HCT116 (cell line): ENCODE measurements around the gene DERL2. TPM values are rescaled to one million over a fixed set of nuclear protein-coding genes. Genes with fewer than 3 reads are reported as not detected.

Source experiments
- ATAC-seq: fragments of 200-7000 bp; cut with Tn5 transposase; 2 replicates; pipeline ENCODE4 v1.9.1; 2020; ENCODE audit warnings: mild to moderate bottlenecking, moderate library complexity
- BruUV-seq: library from RNA; stranded (reverse); fragments of 400-500 nt; replicated peaks from 2 replicates; lab custom pipeline; 2021; lab: Mats Ljungman, UMichigan
- CTCF ChIA-PET: fragments of 300-600 bp; sonication (Branson Sonifier 250); formaldehyde crosslinking; loops from one replicate; lab custom pipeline; 2021; ENCODE audit warnings: antibody characterized with exemption; lab: Charles Lee
- POLR2A ChIA-PET: fragments of 300-600, 350-600 bp; sonication (Branson Sonifier 250); formaldehyde crosslinking; loops from one replicate; lab custom pipeline; 2021; ENCODE audit warnings: antibody characterized with exemption; lab: Charles Lee
- RAD21 ChIA-PET, 2 experiments: fragments of 300-600 bp; sonication (Branson Sonifier 250); formaldehyde crosslinking; loops; one replicate each; lab custom pipeline; 2023; ENCODE audit warnings: low total read pairs in 2 of 2; ENCODE audit not compliant: uncharacterized antibody in 2 of 2, unreplicated experiment in 2 of 2, low non-redundant PET in 1 of 2; lab: Charles Lee
- DNase-seq: peaks from one replicate; pipeline ENCODE4 v3.0.0-alpha.2; 2010; ENCODE audit warnings: low read depth, low spot score
- H2AFZ ChIP-seq: fragments of 200-600 bp; shearing (Covaris generic), sonication (generic); 2 replicates; pipeline ENCODE4 v1.6.1; 2017; ENCODE audit warnings: low read depth, mixed run types, mixed read lengths, antibody characterized with exemption, low read length; ENCODE audit not compliant: poor library complexity, severe bottlenecking
- H3K27ac ChIP-seq: 2 replicates; pipeline ENCODE4 v1.5.1; 2012; ENCODE audit warnings: low read depth, low read length
- H3K27me3 ChIP-seq: fragments of 200-600 bp; sonication (generic); 2 replicates; pipeline ENCODE4 v1.6.1; 2016; ENCODE audit warnings: mixed run types, low read length, mixed read lengths; ENCODE audit not compliant: insufficient read depth
- H3K36me3 ChIP-seq, 2 experiments: fragments of 200-500 bp in 1 of 2; fragments of 200-600 bp in 1 of 2; sonication (Bioruptor generic) in 1 of 2; sonication (generic) in 1 of 2; 2 replicates each; pipeline versions ENCODE4 v1.5.1 to v1.6.1; 2014 to 2016; ENCODE audit warnings: low read length in 2 of 2, inconsistent platforms in 1 of 2, mixed read lengths in 1 of 2, mixed run types in 1 of 2; ENCODE audit not compliant: insufficient read depth in 2 of 2, control insufficient read depth in 1 of 2
- H3K4me1 ChIP-seq, 2 experiments: fragments of 200-600 bp in 1 of 2; sonication (generic) in 1 of 2; 2 replicates each; pipeline versions ENCODE4 v1.5.1 to v1.6.1; 2012 to 2017; ENCODE audit warnings: low read length in 2 of 2, inconsistent platforms in 1 of 2, mild to moderate bottlenecking in 1 of 2, mixed read lengths in 1 of 2, mixed run types in 1 of 2, moderate library complexity in 1 of 2; ENCODE audit not compliant: insufficient read depth in 2 of 2, control insufficient read depth in 1 of 2
- H3K4me2 ChIP-seq: fragments of 200-600 bp; sonication (generic); 2 replicates; pipeline ENCODE4 v1.6.1; 2017; ENCODE audit warnings: mixed run types, low read length, mixed read lengths
- H3K4me3 ChIP-seq, 2 experiments: fragments of 200-600 bp in 1 of 2; sonication (generic) in 1 of 2; replicated peaks in 1 of 2; 2 replicates each; pipeline ENCODE4 v1.5.1; 2011 to 2016; ENCODE audit warnings: low read length in 2 of 2, control low read depth in 1 of 2, low read depth in 1 of 2, mild to moderate bottlenecking in 1 of 2, mixed read lengths in 1 of 2, mixed run types in 1 of 2
- H3K79me2 ChIP-seq: fragments of 200-600 bp; sonication (generic); 2 replicates; pipeline ENCODE4 v1.6.1; 2017; ENCODE audit warnings: mild to moderate bottlenecking, mixed run types, low read length, moderate library complexity, mixed read lengths; ENCODE audit not compliant: insufficient read depth
- H3K9ac ChIP-seq: fragments of 200-600 bp; sonication (generic); 2 replicates; pipeline ENCODE4 v1.6.1; 2016; ENCODE audit warnings: low read length, mixed read lengths
- H3K9me2 ChIP-seq: fragments of 200-600 bp; sonication (generic), shearing (Covaris generic); 2 replicates; pipeline ENCODE4 v1.6.1; 2017; ENCODE audit warnings: mixed run types, mild to moderate bottlenecking, moderate library complexity; ENCODE audit not compliant: insufficient read depth
- H3K9me3 ChIP-seq, 2 experiments: fragments of 200-500 bp in 1 of 2; fragments of 200-600 bp in 1 of 2; sonication (Bioruptor generic) in 1 of 2; sonication (generic) in 1 of 2; 2 replicates each; pipeline ENCODE4 v1.6.1; 2014 to 2017; ENCODE audit warnings: low read length in 2 of 2, mixed read lengths in 2 of 2, inconsistent platforms in 1 of 2, low read depth in 1 of 2, mild to moderate bottlenecking in 1 of 2, mixed run types in 1 of 2, moderate library complexity in 1 of 2; ENCODE audit not compliant: control insufficient read depth in 1 of 2, insufficient read depth in 1 of 2
- H4K20me1 ChIP-seq: fragments of 200-600 bp; sonication (generic), shearing (Covaris generic); 2 replicates; pipeline ENCODE4 v1.6.1; 2017; ENCODE audit warnings: mixed run types, mild to moderate bottlenecking, moderate library complexity; ENCODE audit not compliant: insufficient read depth
- CEBPB ChIP-seq: IDR thresholded peaks from 2 replicates; pipeline ENCODE4 v1.6.1; 2012; ENCODE audit warnings: low read depth
- EGR1 ChIP-seq: IDR thresholded peaks from 2 replicates; pipeline ENCODE4 v1.6.1; 2012; ENCODE audit warnings: low read depth
- ELF1 ChIP-seq: IDR thresholded peaks from 2 replicates; pipeline ENCODE4 v1.6.1; 2012; ENCODE audit warnings: low read depth, borderline replicate concordance
- FOSL1 ChIP-seq: IDR thresholded peaks from 2 replicates; pipeline ENCODE4 v1.6.1; 2012; ENCODE audit warnings: low read depth
- JUND ChIP-seq: IDR thresholded peaks from 2 replicates; pipeline ENCODE4 v1.6.1; 2012
- POLR2AphosphoS5 ChIP-seq: IDR thresholded peaks from 2 replicates; pipeline ENCODE4 v1.6.1; 2011; ENCODE audit warnings: mild to moderate bottlenecking, low read depth, low read length, moderate library complexity
- RAD21 ChIP-seq: IDR thresholded peaks from 2 replicates; pipeline ENCODE4 v1.6.1; 2012; ENCODE audit warnings: low read depth, mild to moderate bottlenecking
- SIN3A ChIP-seq: IDR thresholded peaks from 2 replicates; pipeline ENCODE4 v1.6.1; 2012; ENCODE audit warnings: low read depth
- SP1 ChIP-seq: IDR thresholded peaks from 2 replicates; pipeline ENCODE4 v1.6.1; 2012; ENCODE audit warnings: low read depth
- SRF ChIP-seq: IDR thresholded peaks from 2 replicates; pipeline ENCODE4 v1.6.1; 2012; ENCODE audit warnings: low read depth
- TCF7L2 ChIP-seq: IDR thresholded peaks from 2 replicates; pipeline ENCODE4 v1.7.0; 2011; ENCODE audit warnings: borderline replicate concordance, inconsistent platforms; ENCODE audit not compliant: insufficient read depth, insufficient read length; ENCODE audit errors: extremely low read depth
- YY1 ChIP-seq: IDR thresholded peaks from 2 replicates; pipeline ENCODE4 v1.6.1; 2011; ENCODE audit warnings: low read length, low read depth, moderate library complexity, mild to moderate bottlenecking; ENCODE audit not compliant: insufficient replicate concordance; ENCODE audit errors: extremely low read depth
- ZFX ChIP-seq: fragments of 450-650 bp; IDR thresholded peaks from 2 replicates; pipeline ENCODE4 v1.6.1; 2017
- ZNF274 ChIP-seq: fragments of 200-500 bp; sonication (Bioruptor generic); IDR thresholded peaks from 2 replicates; pipeline ENCODE4 v1.6.1; 2014; ENCODE audit warnings: mild to moderate bottlenecking, low read depth, low read length, inconsistent platforms
- intact Hi-C: fragments of 100-400 bp; cut with micrococcal nuclease; formaldehyde crosslinking; loops from 2 replicates; pipeline ENCODE4 v1.10.0; 2022
- total RNA-seq: library from RNA; stranded (reverse); gene quantifications from one replicate; pipeline ENCODE4 v1.2.1, GENCODE V29; 2021; ENCODE audit not compliant: unreplicated experiment
- TF ChIP-seq, protein P1 (sequence below): IDR thresholded peaks from 2 replicates; pipeline ENCODE4 v1.6.1; 2011; ENCODE audit warnings: mild to moderate bottlenecking, low read length, moderate library complexity; ENCODE audit not compliant: insufficient replicate concordance; ENCODE audit errors: extremely low read depth
- TF ChIP-seq, protein P2 (sequence below): IDR thresholded peaks from 2 replicates; pipeline ENCODE4 v1.6.1; 2012
- TF ChIP-seq, protein P3 (sequence below): IDR thresholded peaks from 2 replicates; pipeline ENCODE4 v1.6.1; 2012

The DERL2 gene
- total RNA-seq, 1 experiment from 2014 or later = 45.6 TPM

DNA sequence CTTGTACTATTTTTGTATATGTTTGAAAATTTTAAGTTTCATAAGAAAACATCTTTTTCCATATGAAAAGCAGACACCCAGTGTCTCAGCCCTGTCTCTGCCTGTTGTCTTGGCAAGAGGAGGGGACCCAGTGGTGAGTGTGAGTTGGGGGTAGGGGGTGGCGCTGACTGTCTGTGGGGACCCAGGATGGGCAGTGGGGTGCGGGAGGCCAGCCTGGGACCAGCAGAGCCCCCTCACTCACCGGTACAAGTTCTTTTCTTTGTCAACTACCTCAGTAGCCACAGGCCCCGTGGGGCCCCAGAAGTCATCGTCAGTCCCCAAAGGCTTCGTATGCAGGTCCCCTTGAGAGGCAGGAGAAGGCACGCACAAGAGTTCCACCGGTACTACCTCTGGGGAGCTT is 46.6 kb upstream of the DERL2 start:
- Histone ChIP-seq H4K20me1 (no peaks in the 10 kb centered on the region), H3K9me2 (no peaks in the 10 kb centered on the region), H3K4me2 (no peak overlapping the region), H3K36me3 (no peaks in the 10 kb centered on the region), H2AFZ (no peak overlapping the region), H3K9ac (no peak overlapping the region), H3K4me1 (peaks cover 0 to 2% of the 10 kb centered on the region in 2 experiments; a peak in 2 of 4 replicates), H3K27ac (no peak overlapping the region), H3K4me3 (no peak overlapping the region), H3K9me3 (no peaks in the 10 kb centered on the region), H3K27me3 (no peaks in the 10 kb centered on the region), H3K79me2 (no peaks in the 10 kb centered on the region)
- TF ChIP-seq, protein P1, sequence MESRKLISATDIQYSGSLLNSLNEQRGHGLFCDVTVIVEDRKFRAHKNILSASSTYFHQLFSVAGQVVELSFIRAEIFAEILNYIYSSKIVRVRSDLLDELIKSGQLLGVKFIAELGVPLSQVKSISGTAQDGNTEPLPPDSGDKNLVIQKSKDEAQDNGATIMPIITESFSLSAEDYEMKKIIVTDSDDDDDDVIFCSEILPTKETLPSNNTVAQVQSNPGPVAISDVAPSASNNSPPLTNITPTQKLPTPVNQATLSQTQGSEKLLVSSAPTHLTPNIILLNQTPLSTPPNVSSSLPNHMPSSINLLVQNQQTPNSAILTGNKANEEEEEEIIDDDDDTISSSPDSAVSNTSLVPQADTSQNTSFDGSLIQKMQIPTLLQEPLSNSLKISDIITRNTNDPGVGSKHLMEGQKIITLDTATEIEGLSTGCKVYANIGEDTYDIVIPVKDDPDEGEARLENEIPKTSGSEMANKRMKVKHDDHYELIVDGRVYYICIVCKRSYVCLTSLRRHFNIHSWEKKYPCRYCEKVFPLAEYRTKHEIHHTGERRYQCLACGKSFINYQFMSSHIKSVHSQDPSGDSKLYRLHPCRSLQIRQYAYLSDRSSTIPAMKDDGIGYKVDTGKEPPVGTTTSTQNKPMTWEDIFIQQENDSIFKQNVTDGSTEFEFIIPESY = no peak
- TF ChIP-seq FOSL1 (no peak), RAD21 (no peak), CEBPB (no peak), SRF (no peak), SP1 (no peak), YY1 (no peak), EGR1 (no peak)
- TF ChIP-seq, protein P2, sequence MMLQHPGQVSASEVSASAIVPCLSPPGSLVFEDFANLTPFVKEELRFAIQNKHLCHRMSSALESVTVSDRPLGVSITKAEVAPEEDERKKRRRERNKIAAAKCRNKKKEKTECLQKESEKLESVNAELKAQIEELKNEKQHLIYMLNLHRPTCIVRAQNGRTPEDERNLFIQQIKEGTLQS = no peak
- intact Hi-C loops = no loop called here
- ChIA-PET CTCF (no interaction called here), POLR2A (no interaction called here), RAD21 (no interaction called here)
- DNase-seq (no peak), ATAC-seq (no peak)
- BruUV-seq = no TSS peak

DNA sequence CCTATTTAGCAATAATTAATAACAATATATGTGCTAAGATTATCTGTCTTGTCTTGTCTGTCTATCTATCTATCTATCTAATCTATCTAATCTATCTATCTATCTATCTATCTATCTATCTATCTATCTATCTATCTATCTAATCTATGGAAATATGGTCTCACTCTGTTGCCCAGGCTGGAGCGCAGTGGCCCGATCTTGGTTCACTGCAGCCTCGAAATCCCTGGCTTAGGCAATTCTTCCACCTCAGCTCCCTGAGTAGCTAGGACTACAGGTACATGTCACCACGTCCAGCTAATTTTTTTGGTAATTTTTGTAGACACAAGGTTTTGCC is 45.1 kb upstream of the DERL2 start:
- CTCF ChIA-PET = no interaction called here
- DNase-seq = no peak

More for the DNA sequence above, 45.1 kb upstream of the DERL2 start:
- Histone ChIP-seq H3K4me2 (no peak overlapping the region), H3K27ac (no peak overlapping the region), H3K9ac (no peak overlapping the region), H3K36me3 (no peaks in the 10 kb centered on the region), H3K27me3 (no peaks in the 10 kb centered on the region), H3K79me2 (no peaks in the 10 kb centered on the region), H2AFZ (no peak overlapping the region), H4K20me1 (no peaks in the 10 kb centered on the region), H3K9me3 (no peaks in the 10 kb centered on the region), H3K4me1 (peaks cover 12 to 17% of the 10 kb centered on the region in 2 experiments), H3K4me3 (no peak overlapping the region), H3K9me2 (no peaks in the 10 kb centered on the region)
- intact Hi-C loops = no loop called here
- BruUV-seq = no TSS peak
- ChIA-PET RAD21 (no interaction called here), POLR2A (no interaction called here)
- ATAC-seq = no peak
- TF ChIP-seq ELF1 (no peak), POLR2AphosphoS5 (no peak), TCF7L2 (no peak), ZFX (no peak), SIN3A (no peak), EGR1 (no peak), JUND (no peak), YY1 (no peak), RAD21 (no peak), ZNF274 (no peak)
- TF ChIP-seq, protein P1 = no peak
- TF ChIP-seq, protein P3, sequence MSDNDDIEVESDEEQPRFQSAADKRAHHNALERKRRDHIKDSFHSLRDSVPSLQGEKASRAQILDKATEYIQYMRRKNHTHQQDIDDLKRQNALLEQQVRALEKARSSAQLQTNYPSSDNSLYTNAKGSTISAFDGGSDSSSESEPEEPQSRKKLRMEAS = no peak
